Mucosa of descending colon (tissue), 3 donors: ENCODE data around the gene OR56B4. TPM values are rescaled to one million over a fixed set of nuclear protein-coding genes. Genes with fewer than 3 reads are reported as not detected.
"Not testable (repeated sequence)": the region's sequence is repeated elsewhere in the genome, so short reads cannot be mapped to it uniquely, and the experiment has no call there.

Experiments used
- ATAC-seq: fragments of 200-7000 bp; cut with Tn5 transposase; one replicate; pipeline ENCODE4 v1.9.1; 2020; ENCODE audit warnings: mild to moderate bottlenecking, moderate library complexity
- DNase-seq, 3 donors: peaks; one replicate each; pipeline ENCODE4 v3.0.0-alpha.2; 2020
- H3K36me3 ChIP-seq: fragments of 200-600 bp; one replicate; pipeline ENCODE4 v1.8.0; 2021; ENCODE audit warnings: low read depth, mild to moderate bottlenecking
- H3K4me1 ChIP-seq: fragments of 200-600 bp; one replicate; pipeline ENCODE4 v1.8.0; 2021; ENCODE audit warnings: low read depth, mild to moderate bottlenecking
- H3K4me3 ChIP-seq: fragments of 200-600 bp; one replicate; pipeline ENCODE4 v1.8.0; 2021; ENCODE audit warnings: mild to moderate bottlenecking
- H3K9me3 ChIP-seq: fragments of 200-600 bp; one replicate; pipeline ENCODE4 v1.8.0; 2021; ENCODE audit warnings: mild to moderate bottlenecking
- intact Hi-C, 2 donors: fragments of 100-400 bp; cut with DNase I in 1 of 2; cut with micrococcal nuclease in 1 of 2; formaldehyde crosslinking; loops; one replicate each; pipeline versions ENCODE4 v1.11.0 to v1.11.1; 2022; cut with DNase I, micrococcal nuclease
- total RNA-seq, 3 donors: library from RNA; stranded (reverse); fragmentation: NEBNext Ultra II Directional in 2 of 3; extraction: Animal tissue kit (Norgen Biotek cat#: 25700) in 2 of 3; gene quantifications; one replicate each; pipeline versions ENCODE4 v1.2.1 to v1.2.4, GENCODE V29; 2021 to 2023
- TF ChIP-seq, protein P1 (sequence below): fragments of 200-600 bp; IDR thresholded peaks from one replicate; pipeline ENCODE4 v1.8.0; 2022; ENCODE audit warnings: antibody characterized with exemption, mild to moderate bottlenecking
- donor health status: DM: no; HTN: no; CAD: no; lungs with moderate emphysema.
- donor health status: DM: no; HTN: no; CAD: no.
- donor health status: DM: no; HTN: yes; CAD: no.

OR56B4 gene
- total RNA-seq, 3 donors from 2014 or later, result not detected

GRCh38 chr11:6129011-6129410 is 21.5 kb downstream of the OR56B4 start:
- no peaks in the 10 kb centered on the region for H3K4me1 ChIP-seq
- DNase-seq (no peak), ATAC-seq (no peak)
- H3K4me3 ChIP-seq, result no peak overlapping the region
- H3K9me3 ChIP-seq, result no peaks in the 10 kb centered on the region
- TF ChIP-seq, protein P1, sequence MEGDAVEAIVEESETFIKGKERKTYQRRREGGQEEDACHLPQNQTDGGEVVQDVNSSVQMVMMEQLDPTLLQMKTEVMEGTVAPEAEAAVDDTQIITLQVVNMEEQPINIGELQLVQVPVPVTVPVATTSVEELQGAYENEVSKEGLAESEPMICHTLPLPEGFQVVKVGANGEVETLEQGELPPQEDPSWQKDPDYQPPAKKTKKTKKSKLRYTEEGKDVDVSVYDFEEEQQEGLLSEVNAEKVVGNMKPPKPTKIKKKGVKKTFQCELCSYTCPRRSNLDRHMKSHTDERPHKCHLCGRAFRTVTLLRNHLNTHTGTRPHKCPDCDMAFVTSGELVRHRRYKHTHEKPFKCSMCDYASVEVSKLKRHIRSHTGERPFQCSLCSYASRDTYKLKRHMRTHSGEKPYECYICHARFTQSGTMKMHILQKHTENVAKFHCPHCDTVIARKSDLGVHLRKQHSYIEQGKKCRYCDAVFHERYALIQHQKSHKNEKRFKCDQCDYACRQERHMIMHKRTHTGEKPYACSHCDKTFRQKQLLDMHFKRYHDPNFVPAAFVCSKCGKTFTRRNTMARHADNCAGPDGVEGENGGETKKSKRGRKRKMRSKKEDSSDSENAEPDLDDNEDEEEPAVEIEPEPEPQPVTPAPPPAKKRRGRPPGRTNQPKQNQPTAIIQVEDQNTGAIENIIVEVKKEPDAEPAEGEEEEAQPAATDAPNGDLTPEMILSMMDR, result no peak
- H3K36me3 ChIP-seq, result no peaks in the 10 kb centered on the region
- intact Hi-C loops, result no loop called here

DNA sequence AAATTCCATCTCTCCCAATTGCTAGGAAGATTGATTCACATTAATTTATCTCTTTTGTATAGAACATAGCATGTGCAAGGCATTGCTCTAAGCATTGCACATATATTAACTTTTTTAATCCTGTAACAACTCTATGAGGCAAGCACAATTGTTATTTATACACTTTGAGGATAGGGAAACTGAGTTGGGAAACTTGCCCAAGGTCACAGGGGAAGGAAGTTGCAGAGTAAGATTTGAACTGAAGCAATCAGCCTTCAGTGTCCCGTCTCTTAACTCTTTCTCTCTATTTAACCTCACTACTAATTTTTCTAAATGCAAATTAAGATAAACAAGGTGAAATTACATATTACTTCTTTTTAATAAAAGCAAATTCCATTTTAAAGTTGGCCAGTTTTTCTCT is 22.2 kb downstream of the OR56B4 start:
- no peak overlapping the region for H3K4me3 ChIP-seq
- intact Hi-C loops, result no loop called here
- no peaks in the 10 kb centered on the region for H3K36me3 ChIP-seq
- H3K4me1 ChIP-seq, result no peaks in the 10 kb centered on the region
- DNase-seq (no peak), ATAC-seq (no peak)
- no peaks in the 10 kb centered on the region for H3K9me3 ChIP-seq
- TF ChIP-seq, protein P1, result no peak

DNA sequence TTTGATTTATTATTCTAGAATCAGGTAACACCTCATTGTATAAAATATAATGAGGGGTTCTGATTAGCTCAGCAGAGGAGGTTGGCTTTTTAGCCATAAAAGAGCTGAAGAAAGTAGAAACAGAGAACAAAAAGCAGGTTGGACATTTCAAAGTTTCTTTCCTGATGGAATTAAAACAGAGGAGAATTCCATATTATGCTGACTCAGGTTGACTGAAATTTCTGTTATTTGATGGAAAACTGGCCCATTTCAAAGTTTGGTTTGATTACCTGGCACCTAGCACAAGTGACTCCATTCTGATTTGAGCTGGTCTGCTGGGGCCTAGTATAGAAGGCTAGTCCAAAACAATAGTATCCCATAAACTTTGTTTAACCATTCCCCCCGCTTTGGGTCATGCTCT is 24.9 kb downstream of the OR56B4 start:
- Histone ChIP-seq H3K4me1 (no peaks in the 10 kb centered on the region), H3K4me3 (no peak overlapping the region), H3K36me3 (no peaks in the 10 kb centered on the region), H3K9me3 (no peaks in the 10 kb centered on the region)
- no peak for ATAC-seq
- intact Hi-C loops, result no loop called here
- TF ChIP-seq, protein P1, result no peak
- no peak for DNase-seq

- H3K4me3 ChIP-seq, ATAC-seq, intact Hi-C loops, H3K9me3 ChIP-seq, H3K36me3 ChIP-seq, H3K4me1 ChIP-seq, DNase-seq: not testable (repeated sequence)
Measured at GRCh38 chr11:6135936-6136335, 28.5 kb downstream of the OR56B4 start.

GRCh38 chr11:6142936-6143335 is 35.5 kb downstream of the OR56B4 start:
- no peaks in the 10 kb centered on the region for H3K4me1 ChIP-seq
- TF ChIP-seq, protein P1, result no peak
- ATAC-seq, result no peak

GRCh38 chr11:6143737-6144136 is 36.3 kb downstream of the OR56B4 start:
- intact Hi-C loops, H3K9me3 ChIP-seq, DNase-seq, H3K4me1 ChIP-seq, ATAC-seq, H3K36me3 ChIP-seq, H3K4me3 ChIP-seq: not testable (repeated sequence)

More at GRCh38 chr11:6142936-6143335, 35.5 kb downstream of the OR56B4 start:
- no peak overlapping the region for H3K4me3 ChIP-seq
- no peaks in the 10 kb centered on the region for H3K9me3 ChIP-seq
- intact Hi-C loops, result no loop called here
- no peaks in the 10 kb centered on the region for H3K36me3 ChIP-seq
- no peak for DNase-seq

- DNase-seq (no peak), ATAC-seq (no peak)
- Histone ChIP-seq H3K4me1 (no peaks in the 10 kb centered on the region), H3K4me3 (no peak overlapping the region), H3K9me3 (no peaks in the 10 kb centered on the region), H3K36me3 (no peaks in the 10 kb centered on the region)
- TF ChIP-seq, protein P1, result no peak
- intact Hi-C loops, result no loop called here
Measured at GRCh38 chr11:6151117-6151516, 43.6 kb downstream of the OR56B4 start.
